Measurements from ENCODE around the gene ATP8A2.

ATP8A2 gene

DNA sequence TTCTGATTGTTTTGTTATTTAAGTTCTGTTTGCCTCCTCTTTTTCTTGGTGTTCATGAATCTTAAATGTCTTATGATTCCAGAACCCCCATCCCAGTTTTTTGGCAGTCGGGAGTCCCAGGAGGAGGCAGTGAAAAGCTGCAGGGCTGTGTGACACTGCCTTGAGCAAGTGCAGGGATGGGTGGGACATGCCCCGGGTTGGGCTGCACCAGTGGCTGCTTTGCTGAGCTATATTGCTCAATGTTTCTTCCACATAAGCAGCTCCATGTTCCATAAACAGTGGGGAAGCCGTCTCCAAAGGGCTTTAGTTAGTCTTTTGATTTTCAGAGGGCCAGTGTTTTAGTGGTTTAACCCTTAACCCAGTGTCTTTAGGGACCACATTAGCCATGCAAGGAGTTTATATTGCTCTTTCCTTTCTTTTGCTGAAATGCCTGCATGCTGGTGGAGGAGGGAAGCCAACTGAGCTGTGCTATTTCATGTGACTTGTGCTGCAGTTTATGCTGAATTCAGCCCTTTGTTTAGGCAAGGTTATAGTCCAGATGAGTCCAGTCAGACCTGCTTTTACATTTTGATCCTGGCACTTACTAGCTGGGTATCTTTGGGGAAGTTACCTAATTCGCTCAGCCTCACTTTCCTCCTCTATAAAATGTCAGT is 13.1 kb downstream of the ATP8A2 start:
- no peak for DNase-seq (ENCODE audit: low read depth)

DNA sequence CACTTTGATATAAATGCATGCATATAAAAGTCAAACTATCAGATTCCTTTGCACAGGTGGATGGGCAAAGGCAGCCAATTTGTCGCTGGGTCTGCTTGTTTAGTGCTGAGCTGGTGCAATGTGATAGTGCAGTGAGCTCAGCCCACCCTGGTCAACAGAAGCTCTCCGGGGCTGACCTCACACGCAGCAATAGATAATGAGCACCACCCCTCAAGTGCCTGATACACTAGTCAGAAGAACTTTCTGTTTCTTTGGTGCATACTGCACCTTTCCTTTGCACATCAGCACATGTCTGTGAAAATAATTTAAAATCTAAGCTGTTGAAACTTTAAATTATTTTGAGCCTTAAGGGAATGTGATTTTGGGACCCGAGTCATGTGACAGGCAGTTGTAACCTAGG is 20.2 kb downstream of the ATP8A2 start:
- no peak for DNase-seq (ENCODE audit: low read depth)

DNA sequence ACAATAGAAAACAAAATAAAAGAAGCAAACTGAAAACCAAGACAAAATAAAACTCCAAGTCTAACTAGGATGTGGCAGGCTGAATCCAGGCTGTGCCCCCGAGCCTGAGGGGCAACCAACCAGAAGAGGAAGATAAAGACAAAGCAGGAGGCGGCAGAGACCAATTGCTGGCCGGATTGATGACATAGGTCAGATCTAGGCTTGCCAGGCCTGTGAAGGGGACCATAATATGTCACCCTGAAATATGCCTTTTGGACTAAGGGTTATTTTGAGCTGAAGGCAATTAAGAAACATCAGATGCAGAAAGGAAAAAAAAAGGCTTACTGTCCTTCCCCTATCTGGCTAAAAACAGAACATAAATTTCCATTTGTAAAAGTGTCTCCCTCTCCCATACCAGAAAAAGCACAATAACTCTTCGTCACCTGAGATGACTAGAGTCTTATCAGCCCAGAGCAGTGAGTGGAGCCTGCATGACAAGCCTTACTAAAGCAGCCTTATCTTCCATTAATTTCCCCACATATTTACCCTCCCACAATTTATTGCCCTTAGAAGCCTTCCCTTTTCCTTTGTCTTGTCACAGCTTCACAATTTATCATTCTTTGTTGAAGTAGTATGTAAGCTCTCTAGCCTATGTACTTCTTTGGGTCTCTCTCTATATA is 22.8 kb downstream of the ATP8A2 start:
- DNase-seq (ENCODE audit: low read depth) = no peak

DNA sequence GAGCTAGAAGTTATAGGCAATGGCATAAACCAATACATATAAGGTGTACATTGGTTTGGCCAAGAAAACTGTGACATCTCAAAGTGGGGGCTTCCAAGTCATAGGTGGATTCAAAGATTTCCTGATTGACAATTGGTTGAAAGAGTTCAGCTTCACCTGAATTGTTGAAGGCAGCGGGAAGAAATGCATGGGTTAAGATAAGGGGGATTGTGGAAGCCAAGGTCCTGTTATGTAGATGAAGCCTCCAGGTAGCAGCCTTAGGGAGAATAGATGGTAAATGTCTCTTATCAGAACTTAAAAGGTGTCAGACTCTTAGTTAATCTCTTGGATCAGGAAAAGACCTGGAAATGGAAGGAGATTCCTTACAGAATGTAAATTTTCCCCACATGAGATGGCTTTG is 26.0 kb downstream of the ATP8A2 start:
- DNase-seq (ENCODE audit: low read depth) = no peak

DNA sequence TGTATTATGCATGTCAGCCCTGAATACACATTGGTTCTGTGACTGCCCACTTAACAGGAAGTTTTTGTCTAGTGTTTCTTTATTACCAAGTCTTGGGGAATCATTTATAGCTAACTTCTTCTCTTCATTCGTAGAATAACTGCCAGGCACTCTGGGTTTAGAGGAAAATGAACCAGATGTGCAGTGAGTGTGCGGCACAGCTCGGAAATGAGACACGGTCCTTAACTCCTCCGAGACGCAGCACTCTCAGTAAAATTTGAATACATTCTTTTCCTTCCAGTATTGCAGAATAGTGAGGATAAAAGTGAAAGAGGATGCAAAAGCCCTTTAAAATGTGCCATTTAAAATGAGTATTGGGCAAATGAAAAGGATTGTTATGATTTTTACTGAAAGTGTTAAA is 29.2 kb downstream of the ATP8A2 start:
- no peak for DNase-seq (ENCODE audit: low read depth)

DNA sequence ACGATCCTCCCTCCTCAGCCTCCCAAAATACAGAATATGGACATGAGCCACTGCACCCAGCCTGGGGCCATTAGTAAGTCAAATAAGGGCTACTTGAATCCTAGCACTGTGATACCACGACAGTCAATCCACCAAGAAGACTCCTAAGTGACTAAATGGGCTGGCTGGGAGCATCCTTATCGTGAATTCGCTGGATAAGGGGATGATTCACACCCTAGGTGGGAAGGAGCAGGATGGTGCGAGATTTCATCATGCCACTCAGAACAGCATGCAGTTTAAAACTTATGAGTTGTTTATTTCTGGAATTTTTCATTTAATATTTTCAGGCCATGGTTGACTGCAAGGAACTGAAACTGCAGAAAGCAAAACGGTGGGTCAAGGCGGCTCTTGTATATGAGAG is 30.2 kb downstream of the ATP8A2 start:
- DNase-seq (ENCODE audit: low read depth) = no peak

DNA sequence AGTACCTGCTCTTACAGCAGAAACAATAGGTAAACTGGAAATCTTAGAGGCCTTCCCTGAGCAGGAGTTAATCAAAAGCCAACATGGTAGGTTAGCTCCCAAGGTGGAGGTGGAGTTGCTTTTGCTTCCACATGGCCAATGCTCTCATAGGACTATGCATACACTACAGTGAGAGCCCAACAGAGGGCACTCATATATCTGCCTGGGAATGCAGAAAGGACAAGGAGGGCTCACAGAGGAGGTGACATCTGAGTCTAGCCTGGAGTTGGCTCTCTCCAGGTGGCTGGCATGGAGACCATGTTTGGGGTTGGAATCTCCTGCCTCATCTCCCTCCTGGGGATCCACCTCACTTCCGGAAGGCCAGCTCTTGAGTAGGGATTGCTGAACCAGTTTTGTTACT is 34.6 kb downstream of the ATP8A2 start:
- DNase-seq (ENCODE audit: low read depth) = no peak

DNA sequence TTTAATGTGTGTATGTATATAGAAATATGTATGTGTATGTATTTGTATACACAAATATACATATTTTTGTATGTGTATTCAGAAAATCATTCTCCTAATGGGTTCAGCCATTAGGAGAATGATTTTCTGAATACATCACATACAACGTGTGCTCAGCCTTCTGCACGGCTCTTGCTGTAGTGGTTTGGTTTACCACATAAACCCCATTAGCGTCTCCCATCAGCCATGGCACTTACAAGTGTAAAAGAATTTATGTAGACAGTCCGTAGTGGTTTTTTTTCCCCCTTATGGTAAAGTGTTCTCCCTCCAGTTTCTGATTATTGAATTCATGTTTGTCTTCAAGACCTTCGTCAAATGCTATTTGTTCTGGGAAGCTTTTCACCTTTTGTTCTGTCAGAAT is 38.2 kb downstream of the ATP8A2 start:
- DNase-seq (ENCODE audit: low read depth) = no peak

DNA sequence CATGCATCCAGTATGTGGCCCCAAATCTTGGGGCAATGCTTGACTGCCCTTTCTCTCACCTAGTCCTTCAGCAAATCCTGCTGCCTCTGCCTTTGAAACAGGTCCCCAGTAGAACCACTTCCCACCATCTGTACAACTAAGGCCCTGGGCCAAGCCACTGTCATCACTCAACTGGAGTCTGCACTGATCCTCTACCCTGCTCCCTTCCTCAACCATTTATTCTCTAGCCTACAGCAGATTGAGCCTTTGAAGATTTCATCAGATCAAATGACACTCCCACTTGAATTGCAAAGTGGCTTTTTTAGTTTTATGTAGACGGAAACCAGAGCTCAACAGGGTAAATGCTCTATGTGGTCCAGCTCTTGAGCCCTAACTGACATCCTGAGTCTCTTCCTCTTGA is 43.5 kb downstream of the ATP8A2 start:
- DNase-seq (ENCODE audit: low read depth) = no peak

DNA sequence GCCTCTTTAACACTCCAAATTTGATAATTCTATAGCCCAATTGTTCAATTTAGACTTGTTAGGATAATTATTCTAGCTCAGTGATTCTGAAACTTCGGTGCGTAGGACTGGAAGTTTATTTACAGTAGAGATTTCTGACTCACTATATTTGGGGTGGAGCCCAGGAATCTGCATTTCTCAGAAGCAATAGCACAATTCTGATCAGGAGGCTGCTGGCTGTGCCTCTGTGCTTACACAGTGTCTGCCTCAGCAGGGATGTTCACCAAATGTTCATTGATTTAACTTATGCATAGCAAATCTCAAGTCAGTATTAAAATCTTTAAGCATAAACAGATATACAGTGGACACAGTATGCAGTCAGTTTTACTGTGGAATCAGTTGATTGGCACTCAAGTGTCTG is 45.8 kb downstream of the ATP8A2 start:
- no peak for DNase-seq (ENCODE audit: low read depth)

DNA sequence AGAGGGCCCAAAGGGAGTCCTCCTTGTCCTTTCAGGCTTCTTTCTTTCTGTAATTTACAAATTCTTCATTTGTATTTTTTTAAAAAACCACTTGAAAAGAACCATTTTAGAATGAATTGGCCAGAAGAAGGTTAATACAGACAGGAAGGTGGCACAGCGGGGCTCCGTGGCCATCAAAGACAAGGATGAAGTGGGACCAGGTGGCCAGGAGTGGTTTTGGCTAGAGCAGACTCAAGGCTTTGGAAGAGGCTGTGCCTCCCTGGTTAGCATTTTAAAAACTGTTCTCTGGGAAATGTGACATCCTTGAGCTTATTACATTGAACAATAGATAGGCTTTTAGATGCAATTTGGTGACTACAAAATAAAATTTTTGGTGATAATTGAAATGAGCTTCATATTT is 48.4 kb downstream of the ATP8A2 start:
- no peak for DNase-seq (ENCODE audit: low read depth)

DNA sequence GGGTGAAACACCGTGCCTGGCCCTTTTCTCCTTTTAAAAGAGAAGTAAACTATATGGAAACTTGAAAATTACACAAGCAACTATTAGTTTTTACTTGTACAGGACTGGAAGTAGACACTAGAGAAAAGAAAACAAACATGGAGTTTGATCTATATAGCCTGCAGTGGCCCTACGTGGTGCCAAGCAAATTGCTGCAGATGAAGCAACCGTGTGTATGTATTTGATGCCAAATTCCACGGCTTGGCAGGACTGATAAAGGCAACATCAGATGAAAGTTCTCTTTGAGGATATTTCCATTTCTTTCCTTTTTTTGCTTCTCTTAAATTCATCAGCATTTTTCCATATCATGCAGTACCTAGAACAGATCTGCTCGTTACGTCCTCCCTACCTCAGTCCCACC is 49.8 kb downstream of the ATP8A2 start:
- no peak for DNase-seq (ENCODE audit: low read depth)

DNA sequence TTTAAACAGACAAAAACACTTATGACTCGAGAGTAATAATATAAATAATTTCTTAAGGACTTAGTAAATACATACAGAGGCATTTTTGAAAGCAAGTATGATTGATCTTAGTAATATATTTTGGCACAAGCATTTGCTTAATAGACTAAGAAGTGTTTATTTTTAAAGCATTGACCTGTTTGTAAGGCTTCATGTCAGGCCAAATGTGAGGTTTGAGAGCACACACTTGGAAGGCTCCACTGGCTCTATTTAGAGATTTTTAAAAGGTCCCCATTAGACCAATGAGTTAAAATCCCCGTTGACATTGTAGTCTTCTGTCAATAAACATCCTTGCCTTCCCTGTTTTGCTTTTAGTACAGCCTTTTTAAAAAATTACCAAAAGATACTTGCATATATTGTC is 50.4 kb downstream of the ATP8A2 start:
- no peak for DNase-seq (ENCODE audit: low read depth)

DNA sequence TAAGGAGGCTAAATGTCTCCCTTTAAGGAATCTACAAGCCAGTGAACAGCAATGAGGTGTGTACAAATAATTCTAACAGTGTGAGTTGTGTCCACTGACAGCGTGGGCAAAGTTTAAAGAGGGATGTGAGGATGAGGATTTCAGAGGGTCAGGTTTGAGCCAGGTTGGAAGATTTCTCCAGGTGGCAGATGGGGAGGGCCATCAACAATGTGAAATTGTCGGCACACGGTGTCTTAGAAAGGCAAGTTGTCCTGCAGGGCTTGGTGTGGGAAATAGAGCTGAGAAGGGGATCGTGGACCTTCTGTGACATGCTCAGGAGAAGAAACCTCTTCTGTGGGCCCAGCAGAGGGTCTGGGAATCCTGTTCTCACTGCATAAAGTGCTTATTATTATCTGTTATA is 52.1 kb downstream of the ATP8A2 start:
- DNase-seq (ENCODE audit: low read depth) = no peak

DNA sequence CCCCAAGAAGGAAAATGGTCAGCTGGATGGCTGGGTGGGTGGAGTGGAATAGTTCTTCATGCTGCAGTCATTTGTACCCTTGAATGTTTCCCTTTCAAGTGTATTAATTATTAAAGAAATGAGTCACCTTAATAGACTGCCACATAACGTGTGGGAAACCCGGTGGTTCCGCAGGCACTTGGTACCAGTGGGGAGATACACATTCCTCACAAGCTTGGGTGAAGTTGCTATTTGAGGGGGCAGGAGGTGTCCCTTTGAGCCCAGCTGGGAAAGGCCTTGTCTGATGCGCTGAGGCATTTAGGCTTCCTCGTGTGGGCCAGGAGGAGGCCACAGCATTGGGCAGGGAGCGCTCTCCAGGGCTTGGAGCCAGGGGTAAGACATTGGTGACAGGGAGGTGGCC is 57.7 kb downstream of the ATP8A2 start:
- no peak for DNase-seq (ENCODE audit: low read depth)

DNA sequence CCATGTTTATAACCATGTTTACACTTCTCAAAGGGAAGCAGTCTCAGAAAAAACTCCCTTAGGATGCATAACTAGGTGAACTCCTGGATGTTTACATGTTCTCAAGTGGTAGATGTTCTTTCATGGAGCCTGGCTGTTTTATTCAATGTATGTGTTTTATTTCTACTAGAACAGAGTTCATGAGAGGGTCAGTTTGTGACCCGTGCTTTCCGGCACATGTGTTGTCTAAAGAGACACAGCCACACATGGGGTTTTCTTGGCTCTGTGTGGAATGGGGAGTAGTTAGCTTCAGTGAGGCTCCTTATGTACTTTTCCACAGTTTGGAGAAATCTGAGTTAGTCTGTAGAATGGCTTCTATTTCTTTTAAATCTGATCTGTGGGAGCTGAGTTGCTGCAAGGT is 60.9 kb downstream of the ATP8A2 start:
- no peak for DNase-seq (ENCODE audit: low read depth)

DNA sequence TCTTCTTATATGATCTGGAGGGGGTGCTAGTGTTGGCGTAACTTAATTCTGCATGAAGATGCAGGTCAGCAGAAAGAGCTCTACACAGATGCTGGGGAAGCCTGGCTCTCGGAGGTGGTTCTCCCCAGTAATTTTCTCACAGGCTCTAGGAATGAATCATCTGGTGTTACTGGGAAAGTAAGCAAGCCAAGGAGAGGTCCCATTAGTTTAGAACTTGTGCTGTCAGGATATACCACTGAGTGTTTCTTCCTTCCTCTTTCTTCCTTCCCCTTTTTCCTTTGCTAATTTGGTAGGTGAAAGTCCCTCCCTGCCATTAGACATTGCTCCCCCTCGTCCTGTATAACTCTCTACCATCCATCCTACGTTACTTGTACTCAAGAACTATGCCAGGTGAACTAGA is 68.3 kb downstream of the ATP8A2 start:
- no peak for DNase-seq (ENCODE audit: low read depth)

DNA sequence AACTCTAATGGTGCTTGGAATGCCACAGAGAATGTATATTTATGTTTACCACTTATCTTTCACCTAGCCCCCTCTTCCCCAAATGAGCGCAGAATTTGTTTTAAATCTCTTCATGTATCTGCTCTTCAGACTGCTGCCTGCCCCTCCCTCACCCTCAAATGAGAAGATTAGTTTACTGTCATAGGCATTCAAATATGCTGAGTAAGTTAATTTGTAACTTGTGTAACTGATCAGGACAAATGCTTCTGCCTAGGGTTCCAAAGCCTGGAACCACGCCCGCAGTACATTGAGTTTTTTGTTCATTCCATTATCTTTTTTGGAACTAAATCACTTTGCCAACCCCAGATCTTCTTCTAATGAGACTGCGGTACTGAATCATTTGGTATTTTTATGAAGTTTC is 74.5 kb downstream of the ATP8A2 start:
- DNase-seq (ENCODE audit: low read depth) = no peak

DNA sequence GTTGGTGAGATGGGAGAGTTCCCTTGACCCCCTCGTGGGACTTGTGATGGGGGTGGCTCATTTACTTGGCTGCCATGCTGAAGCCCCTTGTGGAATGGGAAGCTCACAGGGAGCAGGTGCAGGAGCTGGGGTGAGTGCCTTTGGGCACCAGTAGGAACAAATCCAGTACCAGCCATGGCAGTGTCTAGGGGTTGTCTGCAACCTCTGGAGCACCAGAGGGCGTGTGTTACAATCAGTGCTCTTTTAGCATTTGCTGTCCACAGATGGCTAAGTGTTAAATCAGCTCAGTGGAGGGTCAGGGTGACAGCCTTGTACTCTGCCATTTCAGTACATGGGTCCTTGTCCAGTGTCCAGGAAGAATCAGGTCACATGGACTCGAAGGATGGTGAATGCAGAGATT is 75.6 kb downstream of the ATP8A2 start:
- DNase-seq (ENCODE audit: low read depth) = no peak

DNA sequence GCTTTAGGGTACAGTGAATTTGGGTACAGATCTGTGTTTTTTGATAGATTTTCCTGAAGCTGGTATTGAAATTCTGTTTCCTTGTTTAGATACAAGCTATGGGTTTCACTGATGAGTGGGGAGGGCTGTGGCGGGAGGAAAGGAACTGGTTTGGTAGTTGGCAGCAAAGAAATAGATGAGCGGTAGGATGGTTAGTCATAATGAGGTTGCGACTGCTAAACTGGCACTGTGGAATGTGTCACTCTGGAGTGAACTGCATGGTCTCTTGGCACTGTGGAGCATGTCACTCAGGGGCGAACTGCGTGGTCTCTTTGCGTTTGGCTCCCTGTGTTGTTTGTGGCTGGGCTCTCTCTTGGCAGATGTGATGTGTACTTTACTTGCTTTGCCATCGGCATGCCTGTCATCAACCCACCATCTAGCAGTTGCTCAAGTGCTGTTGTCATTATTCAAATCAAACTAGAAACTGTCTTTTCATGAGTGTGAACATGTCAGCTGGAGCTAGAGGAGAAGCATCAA is 82.1 kb downstream of the ATP8A2 start:
- no peak for DNase-seq (ENCODE audit: low read depth)

DNA sequence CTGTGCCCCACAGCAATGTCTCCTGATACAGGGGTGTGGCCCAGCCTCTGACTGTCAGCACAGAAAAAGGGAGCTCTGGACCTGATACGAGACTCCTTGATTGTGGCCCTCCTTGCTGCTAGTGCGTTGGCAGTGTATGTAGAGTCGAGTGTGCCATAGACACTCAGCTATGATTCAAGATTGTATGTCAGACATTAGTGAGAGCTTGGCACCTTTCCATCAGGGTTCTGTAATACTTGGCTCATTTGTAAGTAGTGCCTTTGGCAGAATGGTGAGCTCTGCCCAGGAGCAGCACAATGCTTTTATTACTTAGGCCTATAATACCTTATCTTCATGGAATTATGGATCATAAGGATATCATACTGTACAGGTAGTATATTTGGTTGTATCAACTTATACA is 83.4 kb downstream of the ATP8A2 start:
- no peak for DNase-seq (ENCODE audit: low read depth)

DNA sequence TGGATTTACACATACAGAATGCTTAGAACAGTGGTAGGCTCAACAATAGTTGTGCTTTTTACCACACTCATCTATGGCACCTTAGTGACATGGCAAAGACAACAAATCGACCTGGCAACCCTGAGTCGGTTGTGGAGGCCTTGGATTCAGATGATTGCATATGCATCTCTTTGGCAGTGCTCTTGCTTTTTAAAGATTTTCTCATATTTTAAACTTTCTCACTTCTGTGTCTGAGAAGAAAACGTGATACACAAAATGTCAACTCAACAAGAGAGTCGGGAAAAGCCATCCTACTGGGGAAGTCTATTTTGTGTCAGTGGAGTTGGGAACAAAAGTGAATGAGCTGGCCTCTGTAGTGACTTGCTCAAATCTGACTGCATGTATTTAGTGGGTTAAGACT is 85.8 kb downstream of the ATP8A2 start:
- DNase-seq (ENCODE audit: low read depth) = no peak

DNA sequence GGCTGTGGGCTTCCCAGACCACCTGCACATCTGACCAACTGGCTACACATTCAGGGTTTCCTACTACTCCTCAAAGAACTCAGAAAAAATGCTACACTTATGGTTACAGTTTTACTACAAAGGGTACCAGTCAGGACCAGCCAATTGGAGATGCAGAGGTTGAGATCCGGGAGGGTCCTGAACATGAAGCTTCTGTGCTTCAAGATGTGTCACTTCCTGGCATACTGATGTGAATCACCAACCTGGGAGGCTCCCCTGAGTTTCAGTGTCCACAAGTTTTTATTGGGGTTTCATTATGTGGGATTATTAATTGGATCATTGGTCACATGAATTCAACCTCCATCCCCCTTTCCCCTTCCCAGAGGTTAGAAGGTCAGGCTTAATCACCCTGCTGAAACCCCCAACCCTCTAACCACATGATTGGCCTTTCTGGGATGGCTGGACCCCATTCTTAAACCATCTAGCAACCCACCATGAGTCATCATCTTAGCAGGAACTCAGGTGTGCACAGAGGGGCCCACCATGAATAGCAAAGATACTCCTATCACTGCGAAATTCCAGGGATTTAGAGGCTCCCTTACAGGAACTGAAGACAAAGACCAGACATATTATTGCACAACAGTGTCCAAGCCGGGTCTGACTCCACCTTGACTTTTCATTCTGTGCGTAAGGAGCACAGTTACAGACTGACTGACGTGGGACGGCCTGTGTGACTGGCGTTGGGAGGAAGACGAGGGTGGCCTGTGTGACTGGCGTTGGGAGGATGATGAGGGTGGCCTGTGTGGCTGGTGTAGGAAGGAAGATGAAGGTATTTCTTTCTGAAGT is 90.7 kb downstream of the ATP8A2 start:
- no peak for DNase-seq (ENCODE audit: low read depth)
